Gastroesophageal sphincter (tissue), 3 donors: ENCODE data around the gene MYOF.

ENCODE experiments used
- CTCF ChIP-seq, 4 experiments: fragments of 200-600 bp in 2 of 4; fragments of 450-650 bp in 2 of 4; sonication (generic) in 1 of 4; IDR thresholded peaks; one replicate each; pipeline ENCODE4 v1.5.1; 2017 to 2019; ENCODE audit warnings: antibody characterized with exemption in 4 of 4, mild to moderate bottlenecking in 2 of 4, moderate library complexity in 2 of 4
- EP300 ChIP-seq: sonication (generic); formaldehyde crosslinking; IDR thresholded peaks from one replicate; pipeline ENCODE4 v1.6.1; 2017; ENCODE audit warnings: antibody characterized with exemption, mild to moderate bottlenecking
- POLR2A ChIP-seq, 2 donors: fragments of 450-650 bp; IDR thresholded peaks; one replicate each; pipeline ENCODE4 v1.6.1; 2017; ENCODE audit warnings: antibody characterized with exemption in 2 of 2, mild to moderate bottlenecking in 2 of 2, moderate library complexity in 1 of 2
- POLR2AphosphoS5 ChIP-seq: sonication (generic); formaldehyde crosslinking; IDR thresholded peaks from one replicate; pipeline ENCODE4 v1.6.1; 2017; ENCODE audit warnings: antibody characterized with exemption

- no peak for TF ChIP-seq EP300
- TF ChIP-seq POLR2AphosphoS5 = no peak
- TF ChIP-seq CTCF (IDR thresholded peaks at IDR 0.05) = no peak
- TF ChIP-seq POLR2A (IDR thresholded peaks at IDR 0.05) = no peak
Measured at GRCh38 chr10:93402192-93402591, 79.9 kb downstream of the MYOF start.
